Stimulated activated CD8-positive, alpha-beta memory T cell treated with anti-CD3 and anti-CD28 coated beads, Interleukin-15, amount 100 ng/mL, for 24 hours (primary cell): ENCODE data around the gene COL23A1.

Source experiments
- DNase-seq: peaks from one replicate; pipeline ENCODE4 v3.0.0-alpha.2; 2020; ENCODE audit warnings: low read depth

COL23A1 gene

GRCh38 chr5:178223828-178224335 lies 366.3 kb downstream of the COL23A1 start:
- DNase-seq = no peak

- DNase-seq = no peak
Measured at GRCh38 chr5:178223196-178223773, 366.9 kb downstream of the COL23A1 start.

DNA sequence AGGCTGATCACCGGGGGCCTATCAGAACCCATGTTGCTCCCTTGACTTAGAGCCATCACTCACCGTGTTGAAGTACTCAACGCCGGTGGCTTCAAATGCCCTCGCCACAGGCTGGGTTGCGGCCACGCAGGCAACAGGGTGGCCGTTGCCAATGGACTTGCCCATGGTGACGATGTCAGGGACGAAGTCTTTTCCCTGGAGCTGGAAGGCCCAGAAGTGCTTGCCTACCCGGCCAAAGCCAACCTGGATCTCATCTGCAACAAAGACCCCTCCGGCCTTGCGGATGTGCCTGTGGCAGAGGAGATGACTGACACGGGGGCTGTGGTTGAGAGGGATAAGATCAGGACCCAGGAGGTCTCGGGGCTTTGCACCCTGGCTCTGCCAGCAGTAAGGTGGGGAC lies 367.9 kb downstream of the COL23A1 start:
- DNase-seq = no peak

DNA sequence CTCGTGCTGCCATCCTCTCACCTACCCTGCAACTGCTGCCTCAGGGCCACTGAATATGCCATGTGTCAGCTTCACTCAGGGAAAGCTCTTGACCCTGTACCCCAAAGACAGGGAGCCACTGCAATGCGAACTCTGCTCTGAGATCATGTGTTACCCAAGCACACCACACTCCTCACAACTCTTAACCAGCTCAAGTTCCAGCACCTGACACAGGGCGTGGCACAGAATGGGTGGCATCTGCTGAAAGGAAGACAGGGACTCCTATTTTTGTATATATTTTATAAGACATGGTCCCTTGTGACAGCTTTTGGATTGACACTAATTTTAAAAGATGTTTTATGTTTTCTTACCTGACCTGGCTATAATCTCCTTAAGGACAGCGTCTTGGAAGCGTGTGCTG lies 368.3 kb downstream of the COL23A1 start:
- no peak for DNase-seq

DNA sequence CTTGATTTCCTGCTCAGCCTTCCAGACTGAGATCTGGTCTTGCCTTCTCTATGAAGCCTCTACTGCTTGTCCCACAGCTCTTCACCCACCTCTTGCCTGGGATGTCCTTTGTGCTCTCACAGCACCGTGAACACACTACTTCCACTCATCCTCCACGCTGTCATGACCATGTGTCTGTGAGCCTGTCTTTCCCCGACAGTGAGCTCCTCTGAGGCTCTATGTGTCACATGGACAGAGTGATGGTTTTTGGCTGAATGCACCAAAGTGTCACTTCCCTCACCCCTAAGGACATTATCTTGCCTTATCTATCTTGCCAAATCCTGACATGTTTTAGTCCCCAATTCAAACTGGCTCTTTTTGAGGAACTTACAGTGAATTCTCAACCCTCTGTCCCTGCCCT lies 368.9 kb downstream of the COL23A1 start:
- DNase-seq = no peak

- DNase-seq = no peak
Measured at GRCh38 chr5:178218827-178219226, 371.4 kb downstream of the COL23A1 start.

DNA sequence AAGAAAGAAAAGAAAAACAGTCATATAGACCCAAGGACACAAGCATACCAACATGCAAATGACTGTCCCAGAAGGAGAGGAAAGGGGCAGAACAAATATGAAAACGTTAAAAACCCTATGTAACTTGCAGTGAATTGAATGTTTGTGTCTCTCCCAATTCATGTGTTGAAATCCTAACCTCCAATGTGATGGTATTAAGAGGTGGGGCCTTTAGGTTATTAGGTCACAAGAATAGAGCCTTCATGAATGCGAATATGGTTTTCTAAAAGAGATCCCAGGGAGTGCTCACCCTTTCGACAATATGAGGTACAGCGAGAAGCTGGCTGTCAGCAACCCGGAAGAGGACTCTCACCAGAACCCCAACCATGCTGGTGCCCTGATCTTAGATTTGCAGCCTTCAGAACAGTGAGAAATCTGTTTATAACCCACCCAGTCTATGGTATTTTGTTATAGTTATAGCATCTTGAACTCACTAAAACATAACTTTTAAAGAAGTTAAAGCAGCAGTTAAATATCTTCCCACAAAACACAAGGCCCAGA lies 371.9 kb downstream of the COL23A1 start:
- no peak for DNase-seq

- no peak for DNase-seq
Measured at GRCh38 chr5:178216779-178217178, 373.4 kb downstream of the COL23A1 start.

- DNase-seq = no peak
Measured at GRCh38 chr5:178216088-178216534, 374.1 kb downstream of the COL23A1 start.

DNA sequence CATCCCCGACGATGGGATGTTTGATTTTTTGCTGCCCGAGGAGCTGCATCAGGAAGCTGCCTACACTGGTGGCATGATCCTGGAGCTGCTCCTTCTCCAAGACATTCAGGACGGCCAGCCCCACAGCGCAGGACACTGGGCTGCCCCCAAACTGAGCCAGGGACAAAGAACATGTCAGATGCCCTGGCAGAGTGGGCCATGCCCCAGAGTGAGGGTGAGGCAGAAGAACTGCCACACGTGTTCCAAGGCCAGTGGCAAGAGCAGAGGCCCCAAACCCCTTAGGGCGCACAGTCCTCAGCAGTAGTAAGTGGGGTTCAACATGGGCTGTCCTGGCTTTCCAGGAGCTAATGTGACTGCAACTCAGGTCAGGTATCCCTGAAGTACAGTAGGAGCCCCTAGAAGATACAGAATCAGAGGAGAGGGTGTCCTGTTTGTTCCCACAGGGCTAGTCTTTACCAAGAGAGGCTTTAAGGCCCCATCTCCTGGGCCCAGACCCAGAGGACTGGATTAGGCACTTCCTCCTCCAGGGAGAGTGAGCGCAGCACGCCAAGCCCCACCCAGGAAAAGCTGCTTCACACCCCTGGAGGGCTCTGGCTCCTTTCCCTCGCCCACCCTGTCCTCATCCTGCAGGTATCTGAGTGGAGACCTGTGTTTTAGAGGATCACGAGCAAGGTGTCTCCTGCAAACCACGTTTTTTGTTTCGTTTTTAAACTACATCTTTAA lies 374.8 kb downstream of the COL23A1 start:
- DNase-seq = no peak

- no peak for DNase-seq
Measured at GRCh38 chr5:178214160-178214803, 375.9 kb downstream of the COL23A1 start.

DNA sequence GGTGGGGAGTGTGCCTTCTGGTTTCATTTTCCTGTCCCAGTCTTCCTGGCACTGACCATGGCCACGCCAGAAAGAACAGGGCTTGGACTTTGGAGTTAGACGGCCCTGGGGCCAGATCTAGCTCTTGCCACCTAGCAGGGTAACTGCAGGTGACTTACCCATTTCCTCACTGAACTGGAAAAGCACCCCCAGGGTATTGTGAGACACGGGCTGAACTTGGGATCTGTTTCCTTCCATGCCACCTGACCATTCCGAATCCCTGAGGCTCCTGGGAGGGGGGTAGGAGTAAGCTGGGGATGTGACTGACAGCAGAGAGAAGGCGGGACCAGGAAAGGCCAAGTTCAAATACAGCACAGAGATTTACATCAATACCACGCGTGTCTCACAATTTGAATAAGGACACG lies 376.4 kb downstream of the COL23A1 start:
- no peak for DNase-seq

DNA sequence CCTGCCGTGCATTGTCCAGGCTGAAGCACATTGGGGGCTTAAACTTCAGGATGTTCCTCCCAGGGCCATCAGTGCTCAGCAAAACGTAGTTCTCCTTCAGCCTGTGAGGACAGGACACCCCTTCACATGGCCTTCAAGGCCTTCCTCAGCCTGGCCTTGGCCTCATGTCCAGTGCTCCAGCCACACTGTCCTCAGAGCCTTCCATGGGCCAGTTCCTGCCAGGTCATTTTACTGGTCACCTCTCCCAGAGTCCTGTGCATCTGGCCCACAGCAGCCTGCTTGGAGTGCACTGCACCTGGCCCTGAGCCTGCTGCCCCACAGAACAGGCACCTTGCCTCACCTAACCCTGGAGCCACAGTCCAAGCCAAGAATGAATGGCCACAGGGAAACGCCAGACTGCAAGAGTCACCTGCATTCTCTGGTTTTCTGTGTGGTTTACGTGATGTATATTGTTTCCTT lies 377.2 kb downstream of the COL23A1 start:
- no peak for DNase-seq

DNA sequence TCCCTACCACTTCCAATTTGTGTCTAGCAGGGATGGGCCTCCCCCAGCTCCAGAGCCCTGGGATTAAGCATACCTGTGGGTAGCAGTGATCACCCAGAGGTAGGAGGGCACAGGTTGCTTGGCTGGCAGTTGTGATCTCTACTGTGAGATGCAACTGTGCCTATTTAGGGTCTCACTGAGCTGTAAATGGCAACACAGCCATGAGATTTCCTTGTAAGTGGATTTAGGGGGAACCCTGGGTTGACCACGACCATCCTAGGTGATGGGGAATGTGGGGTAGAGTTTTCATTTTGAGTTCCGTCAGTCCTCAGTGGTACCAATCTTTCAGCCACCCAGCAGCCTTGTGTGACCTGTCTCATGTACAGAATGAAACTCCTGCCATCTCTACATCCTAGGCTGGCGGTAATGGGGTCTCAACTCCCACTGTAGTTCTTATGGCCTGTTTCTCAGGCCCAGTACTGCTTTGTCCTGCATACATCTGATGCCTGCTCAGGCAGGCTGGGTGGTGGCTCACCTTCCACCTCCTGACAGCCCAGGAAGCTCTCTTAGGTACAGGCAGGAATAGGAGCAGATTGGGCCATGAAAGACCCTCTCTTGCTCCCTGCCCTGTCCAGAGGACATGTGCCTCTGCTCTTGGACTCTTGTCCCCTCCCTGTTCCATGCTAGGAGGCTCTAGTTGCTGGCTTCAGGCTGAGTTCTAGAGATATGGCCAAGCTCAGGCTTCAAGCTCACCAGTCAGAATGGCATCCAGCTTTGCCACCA lies 377.8 kb downstream of the COL23A1 start:
- no peak for DNase-seq

- DNase-seq = no peak
Measured at GRCh38 chr5:178211095-178212048, 378.8 kb downstream of the COL23A1 start.

DNA sequence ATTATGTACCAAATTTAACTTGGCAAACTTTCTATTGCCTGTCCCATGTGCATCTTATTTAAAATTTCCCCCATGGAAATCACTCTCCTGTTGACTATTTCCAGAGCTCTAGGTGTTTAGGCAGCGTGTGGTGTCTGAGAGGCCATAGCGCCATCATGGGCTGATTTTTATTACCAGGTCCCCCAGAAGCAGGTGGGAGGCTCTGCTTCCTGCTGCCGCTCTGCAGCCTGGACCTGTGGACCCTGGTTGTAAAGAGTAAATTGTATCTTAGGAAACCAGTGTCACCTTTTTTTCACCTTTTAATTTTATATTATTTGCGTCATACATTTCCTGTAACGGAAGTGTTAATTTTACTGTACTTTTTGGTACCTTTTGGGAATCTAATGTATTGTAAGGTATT lies 379.5 kb downstream of the COL23A1 start:
- no peak for DNase-seq

DNA sequence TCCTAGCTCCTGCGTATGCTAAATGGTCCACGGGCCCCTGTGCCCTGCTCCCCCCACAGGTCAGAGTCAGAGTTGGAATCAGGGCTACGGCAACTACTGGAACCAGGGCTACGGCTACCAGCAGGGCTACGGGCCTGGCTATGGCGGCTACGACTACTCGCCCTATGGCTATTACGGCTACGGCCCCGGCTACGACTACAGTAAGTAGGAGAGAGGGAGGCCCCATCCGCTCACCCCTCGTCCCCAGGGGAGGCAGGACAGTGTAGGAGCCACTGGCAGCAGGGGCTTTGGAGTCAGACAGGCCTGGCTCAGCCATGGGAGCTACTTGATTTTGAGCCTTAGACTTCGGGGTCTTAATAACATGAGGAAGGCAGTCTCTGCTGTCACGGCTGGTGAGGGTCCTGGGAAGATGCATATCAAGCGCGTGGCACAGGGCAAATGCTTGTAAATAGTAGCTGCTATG lies 380.1 kb downstream of the COL23A1 start:
- DNase-seq = no peak

DNA sequence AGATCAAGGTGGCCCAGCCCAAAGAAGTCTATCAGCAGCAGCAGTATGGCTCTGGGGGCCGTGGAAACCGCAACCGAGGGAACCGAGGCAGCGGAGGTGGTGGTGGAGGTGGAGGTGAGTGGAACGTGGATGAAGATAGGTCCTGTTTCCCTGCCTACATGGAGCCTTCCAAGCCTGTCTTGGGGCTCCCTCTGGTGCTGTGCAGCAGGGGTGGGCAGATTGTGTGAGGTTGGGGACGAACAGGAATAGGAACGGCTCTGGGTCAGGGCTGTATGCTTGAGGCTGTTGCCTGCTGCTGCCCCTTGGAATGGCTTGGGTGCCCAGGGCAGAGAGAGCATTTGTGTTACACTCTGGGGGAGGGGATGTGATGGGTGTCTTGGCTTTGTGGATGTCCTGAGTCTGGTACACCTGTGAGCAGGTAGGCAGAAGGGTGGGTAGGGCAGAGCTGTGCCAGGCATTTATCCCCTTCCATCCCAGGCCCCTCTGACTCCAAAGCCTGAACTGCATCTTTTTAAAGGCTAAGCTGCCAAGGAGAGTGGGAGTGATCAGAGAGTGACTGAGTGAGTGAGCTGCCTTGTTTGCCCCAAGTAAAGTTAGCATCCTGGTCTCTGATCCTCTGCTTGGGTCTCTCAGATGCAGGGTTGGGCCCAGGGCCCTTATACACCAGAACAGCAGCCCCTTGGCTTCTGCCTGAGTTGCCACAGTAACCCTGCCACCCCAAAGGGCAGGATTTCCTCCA lies 380.7 kb downstream of the COL23A1 start:
- no peak for DNase-seq

- DNase-seq = no peak
Measured at GRCh38 chr5:178208540-178209227, 381.5 kb downstream of the COL23A1 start.

GRCh38 chr5:178207917-178208280 lies 382.3 kb downstream of the COL23A1 start:
- no peak for DNase-seq
